Measurements from ENCODE around the gene C3orf70.

The C3orf70 gene

GRCh38 chr3:185058796-185059195, 94.1 kb downstream of the C3orf70 start:
- Mint-ChIP-seq H3K27me3 (no peaks in the 10 kb centered on the region), H3K36me3 (peaks cover 23% of the 10 kb centered on the region), H3K4me1 (no peaks in the 10 kb centered on the region), H3K27ac (no peak overlapping the region), H3K4me3 (no peak overlapping the region), H3K9me3 (peaks cover 37% of the 10 kb centered on the region)
- no peak for ATAC-seq

GRCh38 chr3:185057829-185058228, 95.0 kb downstream of the C3orf70 start:
- H3K27me3 Mint-ChIP-seq = no peaks in the 10 kb centered on the region
- no peak overlapping the region for H3K4me3 Mint-ChIP-seq
- H3K36me3 Mint-ChIP-seq = peaks cover 33% of the 10 kb centered on the region
- ATAC-seq = no peak
- H3K4me1 Mint-ChIP-seq = no peaks in the 10 kb centered on the region
- peaks cover 37% of the 10 kb centered on the region for H3K9me3 Mint-ChIP-seq
- H3K27ac Mint-ChIP-seq = no peak overlapping the region

GRCh38 chr3:185056908-185057307, 96.0 kb downstream of the C3orf70 start:
- peaks cover 42% of the 10 kb centered on the region for H3K36me3 Mint-ChIP-seq
- H3K4me3 Mint-ChIP-seq = no peak overlapping the region
- H3K27ac Mint-ChIP-seq = no peak overlapping the region
- no peak for ATAC-seq
- no peaks in the 10 kb centered on the region for H3K27me3 Mint-ChIP-seq
- no peaks in the 10 kb centered on the region for H3K4me1 Mint-ChIP-seq
- peaks cover 37% of the 10 kb centered on the region for H3K9me3 Mint-ChIP-seq

- Mint-ChIP-seq H3K9me3 (peaks cover 20% of the 10 kb centered on the region), H3K27me3 (no peaks in the 10 kb centered on the region), H3K4me3 (no peak overlapping the region), H3K27ac (no peak overlapping the region), H3K36me3 (peaks cover 85% of the 10 kb centered on the region), H3K4me1 (no peaks in the 10 kb centered on the region)
- ATAC-seq = no peak
Observed at GRCh38 chr3:185052631-185053030, 100.2 kb downstream of the C3orf70 start.

- Mint-ChIP-seq H3K27ac (no peak overlapping the region), H3K27me3 (no peaks in the 10 kb centered on the region), H3K4me3 (no peak overlapping the region), H3K4me1 (no peaks in the 10 kb centered on the region), H3K36me3 (peaks cover 93% of the 10 kb centered on the region), H3K9me3 (peaks cover 13% of the 10 kb centered on the region)
- ATAC-seq = no peak
Observed at GRCh38 chr3:185051801-185052200, 101.1 kb downstream of the C3orf70 start.

- Mint-ChIP-seq H3K27ac (no peak overlapping the region), H3K36me3 (peaks cover 91% of the 10 kb centered on the region), H3K4me3 (no peak overlapping the region), H3K4me1 (no peaks in the 10 kb centered on the region), H3K27me3 (no peaks in the 10 kb centered on the region), H3K9me3 (peaks cover 5% of the 10 kb centered on the region)
- ATAC-seq = no peak
Observed at GRCh38 chr3:185049710-185050109, 103.2 kb downstream of the C3orf70 start.

GRCh38 chr3:185046603-185047002, 106.3 kb downstream of the C3orf70 start:
- H3K27me3 Mint-ChIP-seq = no peaks in the 10 kb centered on the region
- no peaks in the 10 kb centered on the region for H3K4me1 Mint-ChIP-seq
- no peaks in the 10 kb centered on the region for H3K9me3 Mint-ChIP-seq
- no peak for ATAC-seq
- no peak overlapping the region for H3K4me3 Mint-ChIP-seq
- peaks cover 80% of the 10 kb centered on the region for H3K36me3 Mint-ChIP-seq
- no peak overlapping the region for H3K27ac Mint-ChIP-seq

GRCh38 chr3:185046164-185046515, 106.7 kb downstream of the C3orf70 start:
- no peak for ATAC-seq
- Mint-ChIP-seq H3K36me3 (peaks cover 80% of the 10 kb centered on the region), H3K27ac (no peak overlapping the region), H3K4me1 (no peaks in the 10 kb centered on the region), H3K27me3 (no peaks in the 10 kb centered on the region), H3K4me3 (no peak overlapping the region), H3K9me3 (no peaks in the 10 kb centered on the region)

GRCh38 chr3:185042312-185043050, 110.4 kb downstream of the C3orf70 start:
- Mint-ChIP-seq H3K4me1 (no peaks in the 10 kb centered on the region), H3K4me3 (no peak overlapping the region), H3K27me3 (no peaks in the 10 kb centered on the region), H3K36me3 (peaks cover 66% of the 10 kb centered on the region), H3K27ac (no peak overlapping the region), H3K9me3 (peaks cover 2% of the 10 kb centered on the region)
- no peak for ATAC-seq

- ATAC-seq = no peak
- no peak overlapping the region for H3K4me3 Mint-ChIP-seq
- no peaks in the 10 kb centered on the region for H3K27me3 Mint-ChIP-seq
- no peak overlapping the region for H3K27ac Mint-ChIP-seq
- H3K36me3 Mint-ChIP-seq = peaks cover 63% of the 10 kb centered on the region
- no peaks in the 10 kb centered on the region for H3K4me1 Mint-ChIP-seq
- H3K9me3 Mint-ChIP-seq = peaks cover 4% of the 10 kb centered on the region
Observed at GRCh38 chr3:185041540-185041939, 111.3 kb downstream of the C3orf70 start.

- no peak overlapping the region for H3K27ac Mint-ChIP-seq
- ATAC-seq = no peak
- no peaks in the 10 kb centered on the region for H3K27me3 Mint-ChIP-seq
- peaks cover 6% of the 10 kb centered on the region for H3K9me3 Mint-ChIP-seq
- no peak overlapping the region for H3K4me3 Mint-ChIP-seq
- H3K36me3 Mint-ChIP-seq = peaks cover 62% of the 10 kb centered on the region
- H3K4me1 Mint-ChIP-seq = no peaks in the 10 kb centered on the region
Observed at GRCh38 chr3:185040425-185040824, 112.4 kb downstream of the C3orf70 start.

- Mint-ChIP-seq H3K36me3 (peaks cover 77% of the 10 kb centered on the region), H3K27me3 (no peaks in the 10 kb centered on the region), H3K9me3 (peaks cover 12% of the 10 kb centered on the region), H3K4me3 (no peak overlapping the region), H3K27ac (no peak overlapping the region), H3K4me1 (no peaks in the 10 kb centered on the region)
- no peak for ATAC-seq
Observed at GRCh38 chr3:185037801-185038200, 115.1 kb downstream of the C3orf70 start.

GRCh38 chr3:185030951-185031350, 121.9 kb downstream of the C3orf70 start:
- H3K9me3 Mint-ChIP-seq = peaks cover 11% of the 10 kb centered on the region
- no peak for ATAC-seq
- no peaks in the 10 kb centered on the region for H3K27me3 Mint-ChIP-seq
- H3K27ac Mint-ChIP-seq = no peak overlapping the region
- peaks cover 73% of the 10 kb centered on the region for H3K36me3 Mint-ChIP-seq
- H3K4me3 Mint-ChIP-seq = no peak overlapping the region
- no peaks in the 10 kb centered on the region for H3K4me1 Mint-ChIP-seq

GRCh38 chr3:185030399-185030798, 122.5 kb downstream of the C3orf70 start:
- no peak for ATAC-seq
- Mint-ChIP-seq H3K9me3 (peaks cover 9% of the 10 kb centered on the region), H3K27ac (no peak overlapping the region), H3K27me3 (no peaks in the 10 kb centered on the region), H3K4me1 (no peaks in the 10 kb centered on the region), H3K36me3 (peaks cover 73% of the 10 kb centered on the region), H3K4me3 (no peak overlapping the region)

GRCh38 chr3:185029086-185029485, 123.8 kb downstream of the C3orf70 start:
- H3K27me3 Mint-ChIP-seq = no peaks in the 10 kb centered on the region
- H3K36me3 Mint-ChIP-seq = peaks cover 73% of the 10 kb centered on the region
- peaks cover 3% of the 10 kb centered on the region for H3K9me3 Mint-ChIP-seq
- H3K27ac Mint-ChIP-seq = no peak overlapping the region
- no peak overlapping the region for H3K4me3 Mint-ChIP-seq
- H3K4me1 Mint-ChIP-seq = no peaks in the 10 kb centered on the region
- ATAC-seq = no peak

GRCh38 chr3:185028121-185028520, 124.7 kb downstream of the C3orf70 start:
- no peak overlapping the region for H3K27ac Mint-ChIP-seq
- H3K36me3 Mint-ChIP-seq = peaks cover 69% of the 10 kb centered on the region
- no peaks in the 10 kb centered on the region for H3K27me3 Mint-ChIP-seq
- peaks cover 3% of the 10 kb centered on the region for H3K9me3 Mint-ChIP-seq
- ATAC-seq = no peak
- H3K4me3 Mint-ChIP-seq = no peak overlapping the region
- no peaks in the 10 kb centered on the region for H3K4me1 Mint-ChIP-seq
